GM18858 (cell line): Measurements from ENCODE around the gene PPP1R9B.

Source experiments
- ATAC-seq: cut with Tn5 transposase; IDR thresholded peaks from one replicate; pipeline ENCODE4 v1.9.1; 2021; ENCODE audit not compliant: unreplicated experiment

PPP1R9B gene

DNA sequence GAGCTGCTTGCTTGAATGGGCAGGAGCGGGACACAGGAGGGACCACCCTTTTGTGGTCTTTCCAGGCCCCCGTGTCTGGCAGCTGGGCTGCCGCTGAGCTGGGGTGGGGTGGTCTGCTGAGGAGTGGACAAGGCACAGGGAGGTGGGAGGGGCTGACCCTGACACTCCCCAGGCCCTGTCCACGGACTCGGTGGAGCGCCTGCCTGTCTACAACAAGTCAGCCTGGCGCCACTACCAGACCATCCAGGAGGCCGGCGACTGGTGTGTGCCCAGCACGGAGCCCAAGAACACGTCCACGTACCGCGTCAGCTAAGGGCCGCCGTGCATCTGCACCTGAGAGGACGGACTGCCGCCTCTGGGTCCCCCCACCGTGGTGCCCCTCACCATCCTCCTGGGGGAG lies 40.7 kb downstream of the PPP1R9B start:
- ATAC-seq: no peak

DNA sequence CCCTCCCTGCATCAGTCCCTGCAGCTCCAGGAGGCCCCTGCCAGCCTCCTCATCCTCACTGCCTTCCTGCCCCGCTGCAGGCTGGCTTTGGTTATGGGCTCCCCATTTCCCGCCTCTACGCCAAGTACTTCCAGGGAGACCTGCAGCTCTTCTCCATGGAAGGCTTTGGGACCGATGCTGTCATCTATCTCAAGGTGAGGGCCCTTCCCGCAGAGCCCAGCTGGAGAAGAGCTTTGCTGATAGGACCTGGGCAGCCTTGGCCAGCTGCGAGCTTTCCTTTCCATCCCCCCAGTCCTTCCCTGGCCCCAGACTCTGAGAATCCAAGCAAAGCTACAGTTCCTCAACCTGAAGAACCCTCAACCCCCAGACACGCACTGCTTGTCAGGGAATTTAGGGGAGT lies 41.3 kb downstream of the PPP1R9B start:
- ATAC-seq: no peak

DNA sequence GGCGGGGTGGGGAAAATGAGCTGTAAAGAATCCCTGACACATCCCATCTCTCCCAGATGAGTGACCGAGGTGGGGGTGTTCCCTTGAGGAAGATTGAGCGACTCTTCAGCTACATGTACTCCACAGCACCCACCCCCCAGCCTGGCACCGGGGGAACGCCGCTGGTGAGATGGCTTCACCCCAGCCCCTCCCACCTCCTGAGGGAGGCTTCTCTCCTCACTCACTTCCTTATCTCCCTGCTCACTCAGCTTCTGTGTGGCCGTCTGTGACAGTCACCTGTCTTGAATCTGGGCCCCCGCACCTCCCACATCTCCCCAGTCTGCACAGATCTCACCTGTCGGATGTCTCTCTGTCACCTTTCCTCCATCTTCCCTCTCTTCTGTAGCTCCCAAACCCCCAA lies 41.9 kb downstream of the PPP1R9B start:
- ATAC-seq: no peak

DNA sequence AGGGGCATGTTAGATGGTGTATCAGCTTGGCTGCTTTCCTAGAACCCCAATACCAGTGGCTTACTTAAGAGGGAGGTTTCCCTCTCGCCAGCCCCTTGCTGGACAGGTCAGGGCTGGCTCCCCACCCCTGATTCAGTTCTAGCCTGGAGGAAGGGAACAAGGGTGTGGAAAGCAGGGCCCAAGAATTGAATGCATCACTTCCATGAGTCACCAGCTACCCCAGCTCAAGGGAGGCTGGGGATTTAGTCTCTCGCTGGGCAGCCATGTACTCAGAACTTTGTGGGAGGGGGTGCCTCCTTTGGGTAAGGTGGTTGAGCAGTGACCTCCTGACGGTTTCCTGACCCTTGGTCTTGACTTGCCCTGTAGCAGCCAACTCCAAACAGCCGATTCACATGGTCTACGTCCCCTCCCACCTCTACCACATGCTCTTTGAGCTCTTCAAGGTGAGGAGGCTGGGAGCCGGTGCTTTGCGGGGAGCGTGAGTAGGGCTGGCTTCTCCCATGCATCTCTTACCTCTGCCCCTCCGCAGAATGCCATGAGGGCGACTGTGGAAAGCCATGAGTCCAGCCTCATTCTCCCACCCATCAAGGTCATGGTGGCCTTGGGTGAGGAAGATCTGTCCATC lies 42.6 kb downstream of the PPP1R9B start:
- ATAC-seq: no peak

DNA sequence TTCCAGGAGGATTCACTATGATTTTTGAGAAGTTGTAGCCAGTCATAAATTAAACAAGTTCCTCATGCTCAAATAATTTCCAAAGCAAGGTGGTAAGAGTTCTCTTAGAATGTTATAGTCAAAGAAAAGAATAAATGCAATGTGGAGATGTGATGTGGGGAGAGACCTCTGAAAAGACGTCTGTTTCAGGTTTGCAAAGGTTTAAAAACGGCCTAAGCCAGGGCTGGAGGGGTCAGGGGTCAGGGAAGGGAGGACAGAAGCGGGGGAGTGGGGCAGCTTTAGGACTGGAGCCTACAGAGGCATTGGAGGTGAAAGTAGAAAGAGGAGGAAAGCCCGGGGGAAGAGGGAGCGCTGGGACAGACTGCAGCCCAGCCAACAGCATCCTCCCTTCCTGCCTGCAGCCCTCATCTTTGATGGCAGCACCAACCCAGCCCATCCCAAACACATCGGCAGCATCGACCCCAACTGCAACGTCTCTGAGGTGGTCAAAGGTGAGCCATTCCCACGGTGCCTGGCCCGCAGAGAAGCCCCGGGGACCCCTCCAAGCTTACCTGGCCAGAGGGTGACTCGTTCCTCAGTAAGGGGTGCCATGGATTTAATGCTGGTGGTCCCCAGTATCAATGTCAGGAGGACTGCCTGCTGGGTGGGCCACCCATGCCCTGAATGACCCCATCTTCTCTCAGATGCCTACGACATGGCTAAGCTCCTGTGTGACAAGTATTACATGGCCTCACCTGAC lies 43.9 kb downstream of the PPP1R9B start:
- ATAC-seq: no peak

DNA sequence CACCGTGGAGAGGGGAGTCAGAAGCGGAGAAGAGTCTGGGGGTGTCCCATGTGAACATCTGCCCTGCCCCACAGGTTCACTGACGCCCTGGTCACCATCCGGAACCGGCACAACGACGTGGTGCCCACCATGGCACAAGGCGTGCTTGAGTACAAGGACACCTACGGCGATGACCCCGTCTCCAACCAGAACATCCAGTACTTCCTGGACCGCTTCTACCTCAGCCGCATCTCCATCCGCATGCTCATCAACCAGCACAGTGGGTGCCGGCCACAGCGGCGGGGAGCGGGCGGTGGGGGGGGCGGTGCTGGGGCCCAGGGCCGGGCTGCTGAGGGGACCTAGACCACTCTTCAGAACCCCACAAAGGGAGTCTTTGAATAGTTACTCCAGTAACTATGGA lies 44.7 kb downstream of the PPP1R9B start:
- no peak for ATAC-seq

DNA sequence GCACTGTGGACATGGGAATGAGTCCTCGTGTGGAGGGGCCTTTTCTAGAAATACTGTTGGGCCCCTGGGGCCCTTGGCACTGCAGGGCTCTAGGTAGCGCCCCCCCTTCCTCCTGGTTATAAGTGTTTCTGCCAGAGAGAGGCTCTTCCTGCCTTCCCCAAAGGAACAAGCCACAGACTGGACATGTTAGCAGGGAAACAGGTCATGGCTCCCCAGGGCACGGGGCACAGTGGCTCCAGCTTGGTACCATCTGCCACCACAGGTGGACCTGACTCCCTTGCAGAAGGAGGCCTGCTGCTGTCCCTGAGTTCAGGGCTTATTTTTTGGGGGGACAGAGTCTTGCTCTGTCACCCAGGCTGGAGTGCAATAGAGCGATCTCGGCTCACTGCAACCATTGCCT lies 46.5 kb downstream of the PPP1R9B start:
- no peak for ATAC-seq

DNA sequence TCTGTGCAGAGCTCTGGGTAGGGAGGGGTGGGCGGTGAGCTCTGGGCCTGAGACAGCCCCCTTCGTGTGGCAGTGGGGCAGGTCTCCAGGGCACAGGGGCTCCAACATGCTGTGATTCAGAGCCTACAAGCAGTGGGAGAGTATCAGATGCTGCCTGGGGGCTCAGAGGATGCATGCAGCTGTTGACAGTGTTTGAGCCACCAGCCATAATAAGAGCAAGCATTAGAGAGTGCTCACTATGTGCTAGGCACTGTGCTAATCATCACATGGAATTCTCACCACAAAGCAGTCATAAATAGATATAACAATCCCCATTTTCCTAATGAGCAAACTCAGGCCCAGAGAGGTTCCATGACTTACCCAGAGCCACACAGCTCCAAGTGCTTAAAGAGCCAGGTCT lies 47.2 kb downstream of the PPP1R9B start:
- no peak for ATAC-seq

DNA sequence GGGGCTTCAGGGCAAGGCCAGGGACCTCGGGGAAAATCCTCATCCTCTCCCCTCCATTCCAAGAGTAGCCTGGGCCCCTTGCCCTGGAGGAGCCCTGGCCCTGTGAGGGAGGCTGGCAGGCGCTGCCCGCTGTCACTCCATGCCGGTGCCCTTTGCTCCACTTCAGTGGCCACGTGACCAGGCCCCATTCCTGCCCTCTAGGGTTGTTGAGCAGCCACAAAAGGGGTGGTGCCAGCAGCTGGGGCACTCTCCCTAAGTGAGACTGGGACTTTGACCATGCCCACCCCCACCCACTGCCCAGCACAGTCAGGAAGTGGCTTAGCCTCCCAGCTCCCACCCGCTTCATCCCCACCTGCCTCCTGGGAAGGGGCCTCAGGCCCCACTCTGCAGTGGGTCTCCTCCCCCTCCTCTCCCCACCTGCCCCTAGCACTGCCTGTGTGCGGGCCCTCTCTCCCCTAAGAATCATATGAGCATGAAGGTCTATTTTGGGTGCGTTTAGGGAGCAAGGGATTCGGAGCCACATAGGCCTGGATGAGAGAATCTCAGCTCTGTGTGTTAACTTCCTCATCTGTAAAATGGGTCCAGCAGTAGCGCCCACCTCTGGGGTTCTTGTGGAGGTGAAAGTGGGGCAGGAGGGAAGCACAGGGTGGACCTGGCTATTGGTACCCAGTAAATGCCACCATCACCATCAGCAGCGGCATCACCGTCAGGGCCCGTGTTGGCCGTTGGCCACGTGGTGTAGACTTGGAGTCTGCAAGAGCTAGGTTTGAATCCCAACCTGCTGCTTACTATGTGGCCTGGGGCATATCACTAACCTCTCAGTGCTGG lies 48.1 kb downstream of the PPP1R9B start:
- no peak for ATAC-seq

DNA sequence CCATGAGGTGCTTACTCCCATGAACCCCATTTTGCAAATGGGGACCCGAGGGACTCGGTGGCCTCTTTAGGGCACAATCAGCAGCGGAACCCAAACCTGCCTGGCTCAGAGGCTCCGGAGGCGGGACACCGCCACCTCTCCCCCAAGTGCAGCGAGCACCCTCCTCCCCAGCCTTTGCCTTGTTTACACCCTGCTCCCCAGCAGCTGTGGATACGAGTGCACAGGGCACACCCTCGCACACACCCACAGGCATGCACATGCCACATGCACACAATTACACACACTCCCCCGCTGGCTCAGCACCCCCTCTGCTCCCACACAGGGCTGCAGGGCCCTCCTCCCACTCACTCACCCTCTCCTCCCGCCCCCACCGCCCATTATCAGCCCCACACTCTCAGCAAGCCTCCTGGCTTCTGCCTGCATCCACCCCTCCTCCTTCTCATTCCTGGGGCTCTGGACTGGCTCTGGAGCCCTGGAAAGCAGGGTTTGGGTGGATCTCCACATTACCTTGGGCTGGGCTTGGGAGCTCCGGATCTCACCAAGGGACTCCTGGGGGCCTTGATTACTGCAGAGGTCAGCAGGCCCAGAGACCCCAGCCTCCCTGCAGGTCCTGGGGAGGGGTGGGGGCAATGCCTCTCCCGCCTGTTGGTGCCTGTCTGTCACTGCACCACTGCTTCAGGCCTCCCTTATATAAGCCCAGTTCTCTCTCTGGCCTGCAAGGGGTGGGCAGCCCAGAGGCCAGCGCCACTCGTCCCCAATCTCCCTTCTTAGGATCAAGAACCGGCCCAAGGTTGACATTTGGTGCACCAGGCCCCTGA lies 48.9 kb downstream of the PPP1R9B start:
- no peak for ATAC-seq

DNA sequence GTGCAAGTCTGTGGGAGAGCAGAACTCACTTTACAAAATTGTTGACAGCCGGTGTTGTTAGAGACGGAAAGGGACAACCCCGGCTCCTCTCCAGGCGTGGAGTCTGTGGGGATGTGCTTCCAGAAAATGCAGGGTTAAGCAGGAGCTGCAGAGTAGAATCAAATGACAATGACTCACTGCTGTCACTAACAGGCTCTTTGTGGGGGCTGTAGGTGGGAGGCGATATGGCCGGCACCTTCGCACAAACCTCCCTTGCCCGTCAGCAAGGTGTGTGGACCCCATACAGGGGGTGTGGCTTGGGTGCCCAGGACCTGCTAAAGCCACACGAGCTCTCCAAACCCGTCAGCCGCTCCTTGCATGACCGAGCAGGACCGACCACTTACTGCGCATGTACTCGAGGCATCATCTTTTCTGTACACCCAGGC lies 49.5 kb downstream of the PPP1R9B start:
- ATAC-seq: no peak

DNA sequence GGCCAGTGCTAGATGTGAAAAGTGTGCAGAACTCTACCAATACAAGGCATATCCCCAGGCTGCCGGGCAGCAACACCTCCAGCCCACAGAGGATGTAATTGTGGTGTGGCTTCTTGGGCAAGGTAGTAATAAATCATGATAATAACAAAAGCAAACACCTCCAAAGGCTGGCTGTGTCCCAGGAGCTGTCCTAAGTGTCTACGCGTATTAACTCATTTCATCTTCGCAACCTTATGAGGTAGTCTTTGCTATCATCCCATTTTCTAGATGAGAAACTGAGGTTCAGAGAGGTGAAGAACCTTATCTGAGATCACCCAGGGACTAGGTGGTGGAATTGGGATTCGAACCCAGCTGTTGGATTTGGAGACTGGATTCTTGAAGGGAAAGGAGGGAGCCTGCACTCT lies 50.0 kb downstream of the PPP1R9B start:
- ATAC-seq: no peak

DNA sequence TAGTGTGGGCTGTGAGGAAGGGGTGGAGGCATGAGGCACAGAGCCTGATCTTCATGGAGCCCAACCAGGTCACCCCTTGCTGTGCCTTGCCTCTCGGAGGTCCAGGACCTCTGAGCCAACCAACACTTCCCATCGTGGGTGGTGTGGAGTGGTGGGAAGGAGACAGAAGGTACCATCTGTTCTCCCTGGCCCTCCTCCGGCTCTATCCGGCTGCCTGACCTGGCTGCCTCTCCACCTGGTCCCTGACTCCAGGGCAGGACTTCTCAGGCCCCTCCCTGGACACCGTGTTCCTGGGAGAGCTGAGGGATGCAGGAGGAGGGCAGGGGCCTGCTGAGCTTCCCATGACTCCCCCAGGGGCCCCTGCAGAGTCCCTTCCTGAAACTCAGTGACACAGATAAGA lies 51.5 kb downstream of the PPP1R9B start:
- ATAC-seq: no peak

DNA sequence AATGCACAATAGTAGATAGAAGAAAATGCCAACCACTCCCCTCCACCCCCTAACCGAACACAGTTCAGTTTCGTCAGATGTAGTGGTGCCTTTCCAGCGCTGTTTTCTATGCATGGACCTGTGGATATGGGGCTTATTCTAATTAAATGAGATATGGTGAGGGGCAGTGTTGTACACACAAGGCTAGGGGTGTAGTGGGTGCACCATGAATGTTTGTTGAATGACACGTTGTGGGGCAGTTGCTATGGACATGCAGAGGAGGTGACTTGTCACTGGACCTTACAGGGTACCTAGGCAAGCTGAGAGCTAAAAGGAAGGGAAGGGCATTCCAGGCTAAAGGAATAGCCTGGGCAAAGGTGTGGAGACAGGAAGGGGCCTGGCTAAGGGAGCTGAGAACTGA lies 51.9 kb downstream of the PPP1R9B start:
- ATAC-seq: no peak

DNA sequence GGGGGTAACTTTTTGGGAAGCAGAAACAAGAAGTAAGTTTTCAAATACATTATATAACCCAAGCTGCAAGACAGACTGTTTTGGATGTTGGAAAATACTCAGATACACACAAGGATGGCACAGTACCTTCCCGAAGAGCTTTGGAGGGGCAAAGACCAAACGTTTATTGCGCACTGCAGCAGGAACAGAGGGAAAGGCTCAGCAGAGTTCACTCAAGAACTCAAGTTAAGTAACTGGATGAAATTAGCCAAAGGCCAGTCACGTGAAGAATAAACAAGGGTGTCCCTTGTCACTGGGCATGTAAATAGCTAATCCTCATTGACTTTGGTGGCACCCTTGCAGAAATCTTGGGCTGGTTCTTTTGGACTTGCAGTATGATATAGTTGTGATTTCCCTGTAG lies 52.6 kb downstream of the PPP1R9B start:
- no peak for ATAC-seq

DNA sequence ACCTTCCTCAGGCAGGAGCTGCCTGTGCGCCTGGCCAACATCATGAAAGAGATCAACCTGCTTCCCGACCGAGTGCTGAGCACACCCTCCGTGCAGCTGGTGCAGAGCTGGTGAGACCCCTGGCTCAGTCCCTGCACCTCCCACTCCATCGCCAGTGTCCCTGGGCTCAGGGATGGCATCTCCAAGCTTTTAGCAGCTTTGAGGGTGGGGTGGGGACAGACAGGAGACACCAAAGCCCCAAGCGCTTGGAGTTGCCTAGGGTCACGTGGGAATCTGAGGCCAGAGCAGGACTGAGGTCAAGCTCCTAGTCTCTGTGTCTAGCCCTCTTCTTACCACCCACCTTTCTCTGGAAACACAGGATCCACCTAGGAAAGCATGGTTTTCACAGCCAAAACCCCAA lies 53.0 kb downstream of the PPP1R9B start:
- ATAC-seq: no peak

DNA sequence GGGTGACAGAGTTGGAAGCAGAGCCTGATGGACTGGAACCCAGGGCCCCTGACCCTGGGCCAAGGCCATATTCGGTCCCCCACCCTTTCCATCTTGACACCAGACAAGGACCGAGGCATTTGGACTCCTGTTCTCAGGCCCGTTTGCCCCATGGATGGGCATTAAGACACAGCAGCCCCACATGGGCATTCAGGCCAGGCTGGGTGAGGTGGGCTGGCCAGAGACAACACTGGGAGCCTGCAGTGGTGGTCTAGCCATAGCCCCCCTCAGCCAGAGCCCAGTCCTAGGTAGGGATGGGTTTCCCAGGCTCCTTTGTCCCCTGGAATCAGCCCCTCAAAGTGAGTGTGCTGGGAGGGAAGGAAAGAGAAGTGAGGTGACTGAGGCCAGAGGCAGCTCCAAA lies 53.7 kb downstream of the PPP1R9B start:
- ATAC-seq: no peak

DNA sequence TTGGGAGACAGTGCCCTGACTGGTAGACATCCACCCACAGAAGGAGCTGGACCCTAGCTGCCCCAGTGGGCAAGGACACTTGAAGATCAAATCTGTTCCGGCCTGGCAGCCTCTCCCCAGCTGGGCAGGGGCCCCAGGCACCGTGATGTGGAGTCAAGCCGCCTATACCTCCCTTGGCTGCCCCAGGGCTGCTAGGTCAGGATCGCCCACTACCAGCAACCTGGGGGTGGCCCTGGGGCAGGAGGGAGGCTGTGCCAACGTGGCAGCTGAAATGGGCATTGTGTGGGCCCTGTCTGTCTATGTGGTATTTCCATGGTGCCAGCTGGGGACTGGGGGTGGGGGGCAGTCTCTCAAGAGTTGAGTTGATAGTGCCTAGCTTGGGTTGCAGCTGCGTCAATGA lies 54.4 kb downstream of the PPP1R9B start:
- no peak for ATAC-seq

DNA sequence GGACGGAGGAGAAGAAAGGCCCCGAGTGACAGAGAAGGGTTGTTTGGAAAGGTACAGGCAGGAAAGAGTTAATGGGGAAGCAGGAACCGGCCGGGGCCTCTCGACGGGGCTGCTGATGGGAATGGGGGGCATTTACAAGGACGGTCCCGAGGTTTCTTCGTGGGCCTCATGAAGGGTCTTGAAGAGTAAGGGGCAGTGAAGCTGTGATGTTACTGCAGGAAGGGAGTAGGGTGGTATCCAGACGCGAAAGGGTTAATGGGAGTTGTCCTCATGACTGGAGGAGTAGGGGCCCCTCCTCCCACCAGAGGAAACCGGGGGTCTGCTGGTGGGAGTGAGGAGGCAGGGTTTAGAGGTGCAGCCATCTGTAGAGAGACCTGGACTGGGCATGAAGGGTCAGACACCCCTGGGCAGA lies 54.8 kb downstream of the PPP1R9B start:
- no peak for ATAC-seq

DNA sequence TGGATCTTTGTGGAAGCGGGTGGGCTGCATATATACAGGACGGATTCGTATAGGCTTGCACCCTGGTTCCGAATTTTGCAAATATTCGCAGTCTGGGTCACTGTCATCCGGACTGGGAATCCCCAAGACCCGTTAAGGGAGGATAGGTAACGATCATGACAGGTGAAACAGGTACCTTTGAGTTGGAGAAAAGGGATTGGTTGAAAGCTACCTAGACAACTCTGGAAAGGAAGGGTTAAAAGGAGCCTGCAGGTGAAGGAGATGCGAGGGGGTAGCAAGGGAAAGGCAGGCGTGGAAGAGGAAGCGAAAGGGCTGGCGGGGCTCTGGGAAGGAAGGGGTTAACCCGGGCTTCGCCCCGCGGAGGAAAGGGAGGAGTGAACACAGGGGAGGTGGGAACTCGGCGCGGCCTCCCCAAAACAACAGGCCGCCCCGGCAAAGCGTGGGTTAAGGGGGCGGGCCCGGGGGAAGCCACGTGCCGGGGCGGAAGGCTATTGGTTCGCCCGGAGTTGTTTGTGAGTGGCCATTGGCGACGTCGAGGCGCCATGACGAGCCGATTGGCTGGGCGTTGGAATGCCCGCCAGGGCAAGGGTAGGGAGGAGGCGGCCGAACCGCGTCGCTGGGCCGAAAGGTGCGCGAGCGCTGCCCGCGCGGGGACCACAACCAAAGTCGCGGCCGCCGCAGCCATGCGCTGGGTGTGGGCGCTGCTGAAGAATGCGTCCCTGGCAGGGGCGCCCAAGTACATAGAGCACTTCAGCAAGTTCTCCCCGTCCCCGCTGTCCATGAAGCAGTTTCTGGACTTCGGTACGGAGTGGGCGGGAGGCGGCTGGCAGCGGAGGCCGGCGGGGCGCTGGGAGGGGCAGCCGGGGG lies 55.5 kb downstream of the PPP1R9B start, which contains the start of gene PDK2:
Gene PDK2 (plus strand): TSS at position 599 of the 867 bp plus-strand sequence. CDS start 85 bp downstream, at position 684.
- ATAC-seq: peak; percentile 89
